Glutamatergic neuron (in vitro differentiated cells): ENCODE measurements around the gene RABGGTA. TPM values are rescaled to one million over a fixed set of nuclear protein-coding genes. Genes with fewer than 3 reads are reported as not detected.

Experiments
- DNase-seq: peaks from one replicate; pipeline ENCODE4 v3.0.0; 2022
- H3K27ac Mint-ChIP-seq: one replicate; pipeline ENCODE4 v1.8.0; 2020; ENCODE audit warnings: mild to moderate bottlenecking, mixed read lengths, inconsistent platforms; ENCODE audit not compliant: unreplicated experiment
- H3K27me3 Mint-ChIP-seq: one replicate; pipeline ENCODE4 v1.8.0; 2020; ENCODE audit warnings: mild to moderate bottlenecking, moderate library complexity, mixed read lengths, inconsistent platforms; ENCODE audit not compliant: unreplicated experiment
- H3K36me3 Mint-ChIP-seq: one replicate; pipeline ENCODE4 v1.8.0; 2020; ENCODE audit warnings: mild to moderate bottlenecking, mixed read lengths, inconsistent platforms; ENCODE audit not compliant: unreplicated experiment
- H3K4me1 Mint-ChIP-seq: one replicate; pipeline ENCODE4 v1.8.0; 2020; ENCODE audit warnings: mild to moderate bottlenecking, low read depth, mixed read lengths, inconsistent platforms; ENCODE audit not compliant: unreplicated experiment
- H3K4me3 Mint-ChIP-seq: one replicate; pipeline ENCODE4 v1.8.0; 2020; ENCODE audit warnings: mild to moderate bottlenecking, mixed read lengths, inconsistent platforms; ENCODE audit not compliant: unreplicated experiment
- H3K9me3 Mint-ChIP-seq: one replicate; pipeline ENCODE4 v1.8.0; 2020; ENCODE audit warnings: mild to moderate bottlenecking, moderate library complexity, mixed read lengths, inconsistent platforms; ENCODE audit not compliant: unreplicated experiment
- total RNA-seq: library from RNA; stranded (reverse); fragmentation: NEBNext Ultra II Directional; extraction: Animal tissue kit (Norgen Biotek cat#: 25700); gene quantifications from one replicate; pipeline ENCODE4 v1.2.1, GENCODE V29; 2021; ENCODE audit not compliant: unreplicated experiment
- TF ChIP-seq, protein P1 (sequence below): fragments of 200-600 bp; sonication (generic); IDR thresholded peaks from one replicate; pipeline ENCODE4 v1.5.0; 2021; ENCODE audit not compliant: partially characterized antibody, unreplicated experiment

RABGGTA gene
- total RNA-seq, 1 donor from 2014 or later = 30.3 TPM

DNA sequence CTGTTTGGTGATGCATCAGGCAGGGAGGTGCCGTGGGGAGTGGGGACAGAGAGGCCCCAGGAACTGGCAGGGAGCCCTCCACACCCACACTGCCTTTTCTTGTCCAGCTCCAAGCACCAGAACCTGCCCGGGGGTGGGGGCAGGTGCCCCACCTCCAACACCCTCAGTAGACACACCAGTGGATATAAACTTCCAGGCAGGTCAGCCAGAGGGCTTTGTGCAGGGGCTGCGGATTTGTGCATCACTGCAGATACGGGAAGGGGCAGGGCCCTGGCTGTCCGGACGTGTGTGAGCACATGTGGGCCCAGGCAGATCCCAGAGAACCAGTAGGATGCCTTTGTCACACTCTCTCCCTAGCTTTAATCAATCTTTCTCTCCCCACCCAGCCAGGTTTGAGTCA lies 7.1 kb downstream of the RABGGTA start:
- no peaks in the 10 kb centered on the region for H3K4me1 Mint-ChIP-seq
- no peak overlapping the region for H3K27ac Mint-ChIP-seq
- no peak overlapping the region for H3K4me3 Mint-ChIP-seq
- no peak for DNase-seq
- no peaks in the 10 kb centered on the region for H3K36me3 Mint-ChIP-seq
- H3K27me3 Mint-ChIP-seq = peaks cover 7% of the 10 kb centered on the region
- H3K9me3 Mint-ChIP-seq = peaks cover 1% of the 10 kb centered on the region
- TF ChIP-seq, protein P1, sequence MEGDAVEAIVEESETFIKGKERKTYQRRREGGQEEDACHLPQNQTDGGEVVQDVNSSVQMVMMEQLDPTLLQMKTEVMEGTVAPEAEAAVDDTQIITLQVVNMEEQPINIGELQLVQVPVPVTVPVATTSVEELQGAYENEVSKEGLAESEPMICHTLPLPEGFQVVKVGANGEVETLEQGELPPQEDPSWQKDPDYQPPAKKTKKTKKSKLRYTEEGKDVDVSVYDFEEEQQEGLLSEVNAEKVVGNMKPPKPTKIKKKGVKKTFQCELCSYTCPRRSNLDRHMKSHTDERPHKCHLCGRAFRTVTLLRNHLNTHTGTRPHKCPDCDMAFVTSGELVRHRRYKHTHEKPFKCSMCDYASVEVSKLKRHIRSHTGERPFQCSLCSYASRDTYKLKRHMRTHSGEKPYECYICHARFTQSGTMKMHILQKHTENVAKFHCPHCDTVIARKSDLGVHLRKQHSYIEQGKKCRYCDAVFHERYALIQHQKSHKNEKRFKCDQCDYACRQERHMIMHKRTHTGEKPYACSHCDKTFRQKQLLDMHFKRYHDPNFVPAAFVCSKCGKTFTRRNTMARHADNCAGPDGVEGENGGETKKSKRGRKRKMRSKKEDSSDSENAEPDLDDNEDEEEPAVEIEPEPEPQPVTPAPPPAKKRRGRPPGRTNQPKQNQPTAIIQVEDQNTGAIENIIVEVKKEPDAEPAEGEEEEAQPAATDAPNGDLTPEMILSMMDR = no peak

DNA sequence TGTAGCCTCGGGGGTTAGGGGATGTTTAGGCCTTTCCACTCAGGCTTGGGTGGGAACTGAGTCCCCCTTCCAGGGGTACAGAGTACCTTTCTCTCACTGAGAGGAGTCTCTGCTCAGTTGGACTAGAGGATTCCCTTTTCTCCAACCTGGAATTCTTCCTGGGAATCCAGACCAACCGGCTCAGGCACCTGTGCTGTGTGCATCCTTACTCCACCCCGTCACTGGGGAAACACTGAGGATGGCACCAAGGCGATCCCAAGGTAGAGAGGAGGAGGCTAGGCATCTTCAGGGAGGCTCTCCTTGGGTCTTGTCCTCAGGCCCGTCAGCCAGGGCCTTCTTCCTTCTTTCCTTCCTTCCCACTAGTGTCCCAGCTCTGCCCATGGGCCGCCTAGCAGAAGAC lies 7.5 kb downstream of the RABGGTA start:
- Mint-ChIP-seq H3K9me3 (peaks cover 1% of the 10 kb centered on the region), H3K4me3 (no peak overlapping the region), H3K27ac (no peak overlapping the region), H3K4me1 (no peaks in the 10 kb centered on the region), H3K27me3 (peaks cover 7% of the 10 kb centered on the region), H3K36me3 (no peaks in the 10 kb centered on the region)
- TF ChIP-seq, protein P1 = no peak
- DNase-seq = no peak

DNA sequence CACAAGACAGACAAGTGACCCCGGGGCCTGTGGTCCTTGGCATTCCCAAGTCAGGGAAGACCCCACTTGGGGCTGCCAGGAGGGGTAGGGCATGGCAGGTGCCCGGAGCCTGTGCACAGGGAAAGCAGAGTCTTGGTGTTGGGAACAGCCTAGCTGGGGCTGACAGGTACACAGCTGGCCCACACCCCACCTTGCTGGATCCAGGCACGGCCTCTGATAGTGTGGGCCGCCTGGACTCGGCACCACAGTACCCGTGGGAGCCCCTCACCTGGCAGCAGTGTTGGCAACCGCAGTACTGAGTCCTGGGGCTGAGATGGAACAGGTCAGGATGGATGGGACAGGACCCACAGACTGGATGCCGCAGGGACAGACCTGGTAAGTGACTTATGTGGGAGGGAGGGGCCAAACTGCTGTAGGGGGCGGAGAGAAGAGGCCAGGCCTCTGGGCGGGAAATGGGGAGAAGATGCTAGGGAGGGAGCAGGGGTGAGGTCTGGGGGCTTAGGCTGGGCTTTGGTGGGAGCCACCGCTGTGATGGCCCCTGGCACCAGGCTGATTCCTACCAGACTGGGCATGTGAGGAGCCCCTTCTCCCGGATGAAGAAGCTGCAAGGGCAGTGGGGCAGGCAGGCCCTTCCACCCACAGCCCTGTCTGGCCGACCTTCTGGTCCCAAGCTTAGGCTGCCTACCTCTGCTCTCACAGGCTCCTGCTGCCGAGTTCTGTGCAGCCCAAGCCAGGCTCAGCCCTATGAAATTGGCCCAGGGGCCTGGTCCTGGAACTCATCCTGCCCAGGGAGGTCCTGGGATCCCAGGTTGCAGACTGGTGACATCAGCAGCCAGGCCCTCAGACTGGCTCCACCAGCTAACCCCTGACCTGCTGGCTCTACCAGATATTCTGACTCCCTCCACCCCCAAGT lies 8.3 kb downstream of the RABGGTA start, which contains the start of gene TGM1:
Gene TGM1 (minus strand): TSS at position 357 of the 913 bp plus-strand sequence. CDS start 825 bp downstream, outside the sequence.
- Mint-ChIP-seq H3K4me1 (no peaks in the 10 kb centered on the region), H3K36me3 (no peaks in the 10 kb centered on the region), H3K27ac (no peak within 1 kb of the TSS), H3K4me3 (no peak within 1 kb of the TSS), H3K27me3 (peaks cover 7% of the 10 kb centered on the region), H3K9me3 (peaks cover 1% of the 10 kb centered on the region)
- TF ChIP-seq, protein P1 = no peak
- DNase-seq = no peak

DNA sequence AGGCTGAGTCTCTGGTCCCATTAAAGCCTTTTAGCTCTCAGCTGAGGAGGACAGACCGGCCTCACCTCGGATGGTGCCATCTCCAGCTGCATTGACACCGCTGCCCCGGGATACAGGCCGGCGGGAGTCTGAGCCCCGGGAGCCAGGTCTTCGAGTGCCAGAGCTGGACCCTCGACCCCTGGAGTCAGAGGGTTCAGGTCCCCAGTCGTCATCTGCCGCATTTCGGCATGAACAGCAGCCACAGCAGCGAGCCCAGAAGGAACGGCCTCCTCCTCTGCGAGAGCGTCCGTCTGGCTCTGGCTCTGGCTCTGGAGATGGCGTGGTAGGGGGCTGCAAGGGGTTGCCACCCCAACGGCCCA lies 9.4 kb downstream of the RABGGTA start:
- no peaks in the 10 kb centered on the region for H3K4me1 Mint-ChIP-seq
- DNase-seq = no peak
- no peaks in the 10 kb centered on the region for H3K36me3 Mint-ChIP-seq
- no peak overlapping the region for H3K4me3 Mint-ChIP-seq
- peaks cover 6% of the 10 kb centered on the region for H3K27me3 Mint-ChIP-seq
- H3K27ac Mint-ChIP-seq = no peak overlapping the region
- H3K9me3 Mint-ChIP-seq = peaks cover 1% of the 10 kb centered on the region
- TF ChIP-seq, protein P1 = no peak

DNA sequence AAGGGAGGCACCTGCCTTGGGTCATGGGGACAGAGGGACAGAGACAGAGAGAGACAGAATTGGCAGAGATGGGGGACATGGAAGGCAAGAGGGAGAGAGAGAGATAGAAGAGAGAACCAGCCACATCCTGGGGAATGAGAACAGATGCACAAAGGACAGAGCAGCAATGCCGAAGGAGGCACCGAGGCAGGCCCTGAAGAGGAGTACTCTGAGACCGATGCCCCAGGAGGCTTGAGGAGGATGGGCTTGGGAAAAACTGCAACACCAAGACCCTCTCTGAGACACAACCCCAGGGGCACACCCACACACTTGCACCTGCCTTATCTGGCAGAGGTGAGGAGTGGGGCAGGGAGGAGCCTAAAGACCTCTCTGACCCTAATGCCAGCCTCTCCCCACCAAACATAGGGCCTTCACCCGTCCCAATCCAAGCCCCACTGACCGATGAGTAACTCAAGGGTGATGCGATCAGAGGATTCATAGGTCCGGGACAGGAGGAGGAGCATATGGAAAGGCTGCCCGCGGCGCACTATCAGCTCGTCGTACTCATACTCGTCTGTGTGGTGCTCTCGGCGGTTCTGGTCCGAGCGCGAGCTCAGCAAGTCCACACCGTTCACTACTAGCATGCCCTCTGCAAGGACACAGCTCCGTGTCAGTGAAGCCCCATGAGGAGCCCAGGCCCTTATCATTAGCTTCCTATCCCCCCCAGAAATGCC lies 10.0 kb downstream of the RABGGTA start:
- Mint-ChIP-seq H3K27ac (no peak overlapping the region), H3K4me3 (no peak overlapping the region), H3K36me3 (no peaks in the 10 kb centered on the region)

More for the DNA sequence above, 10.0 kb downstream of the RABGGTA start:
- TF ChIP-seq, protein P1 = no peak
- Mint-ChIP-seq H3K4me1 (no peaks in the 10 kb centered on the region), H3K27me3 (peaks cover 8% of the 10 kb centered on the region), H3K9me3 (peaks cover 1% of the 10 kb centered on the region)
- DNase-seq = no peak
